Amygdala (tissue), 56 donors: ENCODE data around the gene NKAIN2.
A peak's percentile ranks its signal among the peaks of the same experiment; 100 is the strongest.
"Not testable (repeated sequence)": the region's sequence is repeated elsewhere in the genome, so short reads cannot be mapped to it uniquely, and the experiment has no call there.

ENCODE experiments used
- DNase-seq, 56 donors: peaks; one replicate each; lab custom pipeline; 2025; lab: John Stamatoyannopoulos, UW

NKAIN2 gene

GRCh38 chr6:123953920-123954319, 150.3 kb downstream of the NKAIN2 start:
- no peak for DNase-seq

- DNase-seq: no peak
Measured at GRCh38 chr6:123956492-123957139, 153.0 kb downstream of the NKAIN2 start.

GRCh38 chr6:123962508-123962907, 158.8 kb downstream of the NKAIN2 start:
- no peak for DNase-seq

GRCh38 chr6:123965894-123966293, 162.2 kb downstream of the NKAIN2 start:
- DNase-seq: peak in 16 of 56 donors; percentile 5 to 46 (median 11)

- DNase-seq: no peak
Measured at GRCh38 chr6:123966618-123967017, 163.0 kb downstream of the NKAIN2 start.

GRCh38 chr6:123967905-123968304, 164.2 kb downstream of the NKAIN2 start:
- no peak for DNase-seq

- DNase-seq: no peak
Measured at GRCh38 chr6:123972600-123973294, 169.1 kb downstream of the NKAIN2 start.

GRCh38 chr6:123980311-123980710, 176.6 kb downstream of the NKAIN2 start:
- no peak for DNase-seq

- DNase-seq: no peak
Measured at GRCh38 chr6:123986938-123987337, 183.3 kb downstream of the NKAIN2 start.

- DNase-seq: not testable (repeated sequence)
Measured at GRCh38 chr6:123989918-123990317, 186.3 kb downstream of the NKAIN2 start.

GRCh38 chr6:123990376-123990775, 186.7 kb downstream of the NKAIN2 start:
- DNase-seq: no peak

- DNase-seq: no peak
Measured at GRCh38 chr6:123994168-123994567, 190.5 kb downstream of the NKAIN2 start.

GRCh38 chr6:123994891-123995635, 191.4 kb downstream of the NKAIN2 start:
- no peak for DNase-seq

- DNase-seq: peak in 1 of 56 donors; percentile 1
Measured at GRCh38 chr6:123997223-123997622, 193.6 kb downstream of the NKAIN2 start.

GRCh38 chr6:124002377-124003081, 198.9 kb downstream of the NKAIN2 start:
- peak in 24 of 56 donors; percentile 1 to 67 (median 14) for DNase-seq

GRCh38 chr6:124007266-124007665, 203.6 kb downstream of the NKAIN2 start:
- DNase-seq: no peak

GRCh38 chr6:124008000-124008987, 204.6 kb downstream of the NKAIN2 start:
- no peak for DNase-seq

- DNase-seq: no peak
Measured at GRCh38 chr6:124008988-124009765, 205.5 kb downstream of the NKAIN2 start.

- no peak for DNase-seq
Measured at GRCh38 chr6:124010574-124010973, 206.9 kb downstream of the NKAIN2 start.
